Loucy (cell line): ENCODE data around the gene ITGA8.

Experiments used
- H2AFZ ChIP-seq: fragments of 200-600 bp; sonication (generic); 2 replicates; pipeline ENCODE4 v1.6.0; 2016; ENCODE audit warnings: antibody characterized with exemption, mild to moderate bottlenecking, low read length, moderate library complexity
- H3F3A ChIP-seq: fragments of 200-600 bp; 2 replicates; pipeline ENCODE4 v1.6.0; 2016; ENCODE audit warnings: antibody characterized with exemption, low read depth, mild to moderate bottlenecking
- H3K27me3 ChIP-seq: fragments of 200-600 bp; sonication (generic); 2 replicates; pipeline ENCODE4 v1.6.1; 2014; ENCODE audit warnings: low read length, mild to moderate bottlenecking; ENCODE audit not compliant: insufficient read depth, poor library complexity, severe bottlenecking
- H3K36me3 ChIP-seq: fragments of 200-600 bp; sonication (generic); 2 replicates; pipeline ENCODE4 v1.6.1; 2016; ENCODE audit warnings: low read length; ENCODE audit not compliant: insufficient read depth
- H3K4me1 ChIP-seq: fragments of 200-600 bp; sonication (generic); 2 replicates; pipeline ENCODE4 v1.5.1; 2014; ENCODE audit warnings: low read length, mild to moderate bottlenecking; ENCODE audit not compliant: insufficient read depth, poor library complexity, severe bottlenecking
- H3K4me2 ChIP-seq: fragments of 200-600 bp; sonication (generic); 2 replicates; pipeline ENCODE4 v1.6.0; 2014; ENCODE audit warnings: antibody characterized with exemption, low read length, low read depth, mild to moderate bottlenecking; ENCODE audit not compliant: poor library complexity, severe bottlenecking
- H3K4me3 ChIP-seq: fragments of 200-600 bp; sonication (generic); 2 replicates; pipeline ENCODE4 v1.5.1; 2014; ENCODE audit warnings: low read length, mild to moderate bottlenecking, mixed read lengths; ENCODE audit not compliant: poor library complexity, severe bottlenecking
- H3K79me2 ChIP-seq: fragments of 200-600 bp; sonication (generic); 2 replicates; pipeline ENCODE4 v1.6.1; 2014; ENCODE audit warnings: low read length; ENCODE audit not compliant: insufficient read depth
- H3K9ac ChIP-seq: fragments of 200-600 bp; sonication (generic); 2 replicates; pipeline ENCODE4 v1.6.0; 2014; ENCODE audit warnings: mild to moderate bottlenecking, low read depth, low read length, moderate library complexity; ENCODE audit not compliant: poor library complexity, severe bottlenecking
- H3K9me2 ChIP-seq: fragments of 200-600 bp; sonication (generic); replicated peaks from 2 replicates; pipeline ENCODE4 v1.6.1; 2016; ENCODE audit warnings: low read depth, low read length, mixed read lengths
- H3K9me3 ChIP-seq: fragments of 200-600 bp; sonication (generic); 2 replicates; pipeline ENCODE4 v1.6.1; 2014; ENCODE audit warnings: mild to moderate bottlenecking, antibody characterized with exemption, low read length, low read depth; ENCODE audit not compliant: insufficient read depth
- H4K20me1 ChIP-seq: fragments of 200-600 bp; sonication (generic); 2 replicates; pipeline ENCODE4 v1.6.0; 2014; ENCODE audit warnings: antibody characterized with exemption, low read length, mild to moderate bottlenecking; ENCODE audit not compliant: insufficient read depth, poor library complexity, severe bottlenecking
- EZH2phosphoT487 ChIP-seq: fragments of 200-600 bp; IDR thresholded peaks from 2 replicates; pipeline ENCODE4 v1.6.1; 2018; ENCODE audit warnings: antibody characterized with exemption, mild to moderate bottlenecking, moderate library complexity, borderline replicate concordance
- TF ChIP-seq, protein P1 (sequence below): fragments of 200-600 bp; sonication (generic); conservative IDR thresholded peaks from 2 replicates; pipeline ENCODE4 v1.5.1; 2014; ENCODE audit warnings: mild to moderate bottlenecking, antibody characterized with exemption, low read length

Gene ITGA8

GRCh38 chr10:15754937-15755336 lies 35.2 kb upstream of the ITGA8 start:
- Histone ChIP-seq H3K9me3 (no peaks in the 10 kb centered on the region), H3K9me2 (no peaks in the 10 kb centered on the region), H3K36me3 (no peaks in the 10 kb centered on the region), H3K4me2 (no peak overlapping the region), H3K9ac (no peak overlapping the region), H2AFZ (no peak overlapping the region), H3K79me2 (no peaks in the 10 kb centered on the region), H3K4me3 (no peak overlapping the region), H4K20me1 (no peaks in the 10 kb centered on the region), H3K27me3 (no peaks in the 10 kb centered on the region), H3F3A (no peaks in the 10 kb centered on the region), H3K4me1 (no peaks in the 10 kb centered on the region)
- no peak for TF ChIP-seq EZH2phosphoT487
- TF ChIP-seq, protein P1, sequence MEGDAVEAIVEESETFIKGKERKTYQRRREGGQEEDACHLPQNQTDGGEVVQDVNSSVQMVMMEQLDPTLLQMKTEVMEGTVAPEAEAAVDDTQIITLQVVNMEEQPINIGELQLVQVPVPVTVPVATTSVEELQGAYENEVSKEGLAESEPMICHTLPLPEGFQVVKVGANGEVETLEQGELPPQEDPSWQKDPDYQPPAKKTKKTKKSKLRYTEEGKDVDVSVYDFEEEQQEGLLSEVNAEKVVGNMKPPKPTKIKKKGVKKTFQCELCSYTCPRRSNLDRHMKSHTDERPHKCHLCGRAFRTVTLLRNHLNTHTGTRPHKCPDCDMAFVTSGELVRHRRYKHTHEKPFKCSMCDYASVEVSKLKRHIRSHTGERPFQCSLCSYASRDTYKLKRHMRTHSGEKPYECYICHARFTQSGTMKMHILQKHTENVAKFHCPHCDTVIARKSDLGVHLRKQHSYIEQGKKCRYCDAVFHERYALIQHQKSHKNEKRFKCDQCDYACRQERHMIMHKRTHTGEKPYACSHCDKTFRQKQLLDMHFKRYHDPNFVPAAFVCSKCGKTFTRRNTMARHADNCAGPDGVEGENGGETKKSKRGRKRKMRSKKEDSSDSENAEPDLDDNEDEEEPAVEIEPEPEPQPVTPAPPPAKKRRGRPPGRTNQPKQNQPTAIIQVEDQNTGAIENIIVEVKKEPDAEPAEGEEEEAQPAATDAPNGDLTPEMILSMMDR: no peak

DNA sequence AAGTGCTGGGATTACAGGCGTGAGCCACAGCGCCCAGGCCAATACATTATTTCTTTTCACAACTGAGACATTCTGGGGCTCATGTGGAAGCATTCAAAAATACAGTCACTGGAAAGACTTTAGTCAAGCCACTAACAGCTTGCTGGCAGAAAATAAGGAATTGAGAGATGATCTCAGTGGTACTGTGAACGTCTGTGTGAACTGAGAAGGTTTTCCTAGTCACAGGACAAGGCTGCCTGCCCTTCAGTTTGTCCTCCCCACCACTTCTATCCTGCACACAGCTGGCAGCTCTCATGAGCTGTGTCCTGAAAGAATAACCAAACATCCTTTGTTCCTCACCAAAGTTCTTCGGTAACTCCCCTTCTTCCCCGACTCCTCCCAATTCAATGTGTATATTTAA lies 31.3 kb upstream of the ITGA8 start:
- Histone ChIP-seq H2AFZ (no peak overlapping the region), H3K4me3 (no peak overlapping the region), H3K36me3 (no peaks in the 10 kb centered on the region), H3K9me2 (no peaks in the 10 kb centered on the region), H3K4me1 (no peaks in the 10 kb centered on the region), H4K20me1 (no peaks in the 10 kb centered on the region), H3K9ac (no peak overlapping the region), H3K9me3 (no peaks in the 10 kb centered on the region), H3F3A (no peaks in the 10 kb centered on the region), H3K27me3 (no peaks in the 10 kb centered on the region), H3K4me2 (no peak overlapping the region), H3K79me2 (no peaks in the 10 kb centered on the region)
- TF ChIP-seq, protein P1: no peak
- no peak for TF ChIP-seq EZH2phosphoT487

GRCh38 chr10:15748126-15748525 lies 28.4 kb upstream of the ITGA8 start:
- no peaks in the 10 kb centered on the region for H3K27me3 ChIP-seq
- H3F3A ChIP-seq: no peaks in the 10 kb centered on the region
- no peaks in the 10 kb centered on the region for H3K36me3 ChIP-seq
- H2AFZ ChIP-seq: no peak overlapping the region
- no peaks in the 10 kb centered on the region for H3K9me3 ChIP-seq
- H4K20me1 ChIP-seq: no peaks in the 10 kb centered on the region
- no peak overlapping the region for H3K4me3 ChIP-seq
- TF ChIP-seq EZH2phosphoT487: no peak
- TF ChIP-seq, protein P1: no peak
- H3K4me2 ChIP-seq: no peak overlapping the region
- H3K4me1 ChIP-seq: no peaks in the 10 kb centered on the region
- H3K9me2 ChIP-seq: no peaks in the 10 kb centered on the region
- H3K79me2 ChIP-seq: no peaks in the 10 kb centered on the region
- no peak overlapping the region for H3K9ac ChIP-seq
